ENCODE measurements around the gene TMC2.
"Not testable (repeated sequence)": the region's sequence is repeated elsewhere in the genome, so short reads cannot be mapped to it uniquely, and the experiment has no call there.

The TMC2 gene

DNA sequence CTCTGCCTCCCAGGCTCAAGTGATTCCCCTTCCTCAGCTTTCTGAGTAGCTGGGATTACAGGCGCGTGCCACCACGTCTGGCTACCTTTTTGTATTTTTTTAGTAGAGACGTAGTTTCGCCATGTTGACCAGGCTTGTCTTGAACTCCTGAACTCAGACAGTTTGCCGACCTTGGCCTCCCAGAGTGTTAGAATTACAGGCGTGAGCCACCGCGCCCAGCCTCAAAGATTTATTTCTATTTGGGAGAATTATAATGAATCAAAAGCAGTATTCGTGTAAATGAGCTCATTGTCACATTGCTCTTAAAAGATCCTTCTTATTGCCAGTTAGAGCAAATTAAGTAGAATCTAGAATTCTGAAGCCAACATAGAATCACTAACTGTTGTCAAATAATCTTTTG, 18.3 kb upstream of the TMC2 start:
- Mint-ChIP-seq H3K27me3 (no peaks in the 10 kb centered on the region), H3K36me3 (ENCODE audit: insufficient read depth) (no peaks in the 10 kb centered on the region), H3K4me1 (no peaks in the 10 kb centered on the region), H3K9me3 (no peaks in the 10 kb centered on the region), H3K4me3 (no peak overlapping the region), H3K27ac (ENCODE audit: low read depth) (no peak overlapping the region)
- ATAC-seq (replicated peaks; ENCODE audit: extremely low read depth, poor library complexity, severe bottlenecking) (no peak), DNase-seq (ENCODE audit: low spot score in 2 of 2) (no peak)

DNA sequence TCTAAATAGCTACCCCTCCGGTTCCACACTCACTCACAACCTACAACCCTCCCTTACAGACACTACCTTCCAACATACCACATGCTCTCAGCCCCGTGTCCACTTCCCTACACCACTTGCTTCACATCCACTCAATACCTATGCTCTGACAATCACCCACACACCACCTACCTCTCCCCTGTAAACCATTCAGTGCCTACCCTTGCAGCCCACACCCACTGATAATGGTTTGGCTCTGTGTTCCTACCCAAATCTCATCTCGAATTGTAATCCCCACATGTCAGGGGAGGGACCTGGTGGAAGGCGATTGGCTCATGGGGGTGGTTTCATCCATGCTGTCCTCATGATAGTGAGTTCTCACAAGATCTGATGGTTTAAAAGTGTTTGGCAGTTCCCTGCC, 17.8 kb upstream of the TMC2 start:
- H3K9me3 Mint-ChIP-seq, result no peaks in the 10 kb centered on the region
- H3K36me3 Mint-ChIP-seq (ENCODE audit: insufficient read depth), result no peaks in the 10 kb centered on the region
- H3K4me3 Mint-ChIP-seq, result no peak overlapping the region
- no peaks in the 10 kb centered on the region for H3K4me1 Mint-ChIP-seq
- ATAC-seq (replicated peaks; ENCODE audit: extremely low read depth, poor library complexity, severe bottlenecking), result no peak
- no peak overlapping the region for H3K27ac Mint-ChIP-seq (ENCODE audit: low read depth)
- DNase-seq (ENCODE audit: low spot score in 2 of 2), result no peak
- no peaks in the 10 kb centered on the region for H3K27me3 Mint-ChIP-seq

DNA sequence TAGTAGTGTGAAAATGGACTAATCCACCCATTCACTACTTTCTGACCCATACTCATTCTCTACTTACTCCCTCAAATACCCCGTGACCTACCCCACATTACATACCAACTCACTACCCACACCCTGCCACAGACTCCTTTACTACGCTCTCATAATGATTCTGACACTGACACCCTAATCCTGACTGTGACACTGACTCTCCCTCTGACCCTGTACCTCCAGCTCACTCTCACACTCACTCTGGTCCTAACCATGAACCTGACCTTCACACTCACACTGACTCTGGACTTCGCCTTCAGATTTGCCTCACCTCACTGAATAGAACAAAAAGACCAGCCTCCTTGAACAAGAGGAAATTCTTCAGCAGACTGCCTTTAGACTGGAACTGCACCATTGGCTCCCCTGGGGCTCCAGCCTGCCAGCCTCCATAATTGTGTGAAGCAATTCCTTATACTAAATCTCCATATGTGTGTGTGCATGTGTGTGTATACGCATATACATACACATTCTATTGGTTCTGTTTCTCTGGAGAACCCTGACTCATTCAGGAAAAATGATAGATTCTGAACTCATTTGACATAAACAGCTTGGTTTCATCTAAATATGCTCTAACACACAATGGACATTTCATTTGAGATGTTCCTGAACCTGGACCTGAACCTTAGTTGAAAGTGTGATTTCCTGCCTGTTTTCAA, 17.1 kb upstream of the TMC2 start:
- DNase-seq (ENCODE audit: low spot score in 2 of 2), result no peak
- no peak for ATAC-seq (replicated peaks; ENCODE audit: extremely low read depth, poor library complexity, severe bottlenecking)
- Mint-ChIP-seq H3K4me3 (no peak overlapping the region), H3K27me3 (no peaks in the 10 kb centered on the region), H3K4me1 (peaks cover 5% of the 10 kb centered on the region), H3K9me3 (no peaks in the 10 kb centered on the region), H3K27ac (ENCODE audit: low read depth) (no peak overlapping the region), H3K36me3 (ENCODE audit: insufficient read depth) (peaks cover 5% of the 10 kb centered on the region)

DNA sequence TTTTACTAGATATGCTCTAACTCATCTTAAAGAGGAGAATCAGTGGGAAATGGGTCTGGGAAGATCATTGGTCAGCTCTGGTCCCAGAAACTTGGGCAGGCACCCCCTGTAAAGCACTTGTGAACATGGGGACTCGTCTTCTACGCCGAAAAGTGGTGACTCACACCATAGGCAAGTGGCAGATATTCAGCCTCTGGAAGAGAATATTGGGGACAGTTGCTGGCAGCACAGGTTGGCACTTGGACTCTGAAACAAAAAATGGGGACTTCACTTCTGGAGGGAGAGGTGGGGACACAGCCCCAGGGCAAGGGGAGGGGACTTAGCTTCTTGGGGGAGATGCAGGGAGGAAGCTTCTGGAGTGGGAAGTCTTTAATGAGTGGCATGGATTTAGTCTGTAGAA, 15.8 kb upstream of the TMC2 start:
- Mint-ChIP-seq H3K9me3 (no peaks in the 10 kb centered on the region), H3K27me3 (no peaks in the 10 kb centered on the region), H3K4me3 (no peak overlapping the region), H3K4me1 (peaks cover 13% of the 10 kb centered on the region), H3K36me3 (ENCODE audit: insufficient read depth) (peaks cover 10% of the 10 kb centered on the region), H3K27ac (ENCODE audit: low read depth) (no peak overlapping the region)
- no peak for ATAC-seq (replicated peaks; ENCODE audit: extremely low read depth, poor library complexity, severe bottlenecking)
- no peak for DNase-seq (ENCODE audit: low spot score in 2 of 2)

DNA sequence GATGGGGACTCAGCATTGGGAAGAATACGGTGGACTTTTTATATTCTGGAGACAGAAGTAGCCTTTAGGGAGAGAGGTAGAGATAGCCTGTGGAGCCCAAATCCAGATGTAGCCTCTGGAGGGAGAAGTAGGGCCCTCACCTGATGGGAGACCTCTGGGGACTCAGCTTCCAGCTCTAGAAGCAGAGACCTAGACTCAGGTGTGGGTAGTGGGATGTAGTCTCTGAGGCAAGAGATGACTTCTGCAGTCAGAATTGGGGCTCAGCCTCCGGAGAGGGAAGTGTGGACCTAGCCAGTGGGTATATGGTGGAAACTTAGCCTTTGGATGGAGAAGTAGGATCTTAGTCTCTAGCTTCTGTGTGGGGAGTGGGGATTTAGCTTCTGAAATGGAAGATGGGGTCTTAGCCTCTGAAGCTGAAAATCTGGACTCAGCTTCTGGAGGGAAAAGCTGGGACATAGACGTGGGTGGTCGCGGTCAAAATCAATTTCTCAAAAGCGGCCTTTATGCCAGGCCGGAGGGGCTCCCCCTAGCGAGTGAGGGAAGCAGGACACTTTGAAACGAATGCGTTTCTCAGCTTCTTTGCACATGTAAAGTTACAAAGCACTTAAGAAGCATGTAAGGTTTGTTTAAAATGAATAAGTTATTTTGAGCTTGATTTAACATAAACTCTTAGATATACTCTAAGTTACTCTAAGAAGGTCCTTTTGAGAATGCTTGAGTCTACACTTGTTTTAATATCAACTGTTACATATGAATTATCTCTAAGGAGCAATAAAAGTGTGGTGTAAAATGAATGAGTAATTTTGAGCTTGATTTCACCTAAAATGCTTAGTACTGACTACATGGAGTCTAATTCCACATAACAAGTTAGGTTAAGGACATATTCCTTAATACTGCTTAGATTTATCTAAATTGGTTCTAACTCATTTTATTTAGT, 14.7 kb upstream of the TMC2 start:
- H3K27ac Mint-ChIP-seq (ENCODE audit: low read depth), result no peak overlapping the region
- no peaks in the 10 kb centered on the region for H3K9me3 Mint-ChIP-seq
- H3K4me3 Mint-ChIP-seq, result no peak overlapping the region
- peaks cover 10% of the 10 kb centered on the region for H3K36me3 Mint-ChIP-seq (ENCODE audit: insufficient read depth)
- H3K4me1 Mint-ChIP-seq, result peaks cover 13% of the 10 kb centered on the region
- DNase-seq (ENCODE audit: low spot score in 2 of 2) (peak in 1 of 2 donors; percentile 21), ATAC-seq (replicated peaks; ENCODE audit: extremely low read depth, poor library complexity, severe bottlenecking) (no peak)
- H3K27me3 Mint-ChIP-seq, result no peaks in the 10 kb centered on the region

DNA sequence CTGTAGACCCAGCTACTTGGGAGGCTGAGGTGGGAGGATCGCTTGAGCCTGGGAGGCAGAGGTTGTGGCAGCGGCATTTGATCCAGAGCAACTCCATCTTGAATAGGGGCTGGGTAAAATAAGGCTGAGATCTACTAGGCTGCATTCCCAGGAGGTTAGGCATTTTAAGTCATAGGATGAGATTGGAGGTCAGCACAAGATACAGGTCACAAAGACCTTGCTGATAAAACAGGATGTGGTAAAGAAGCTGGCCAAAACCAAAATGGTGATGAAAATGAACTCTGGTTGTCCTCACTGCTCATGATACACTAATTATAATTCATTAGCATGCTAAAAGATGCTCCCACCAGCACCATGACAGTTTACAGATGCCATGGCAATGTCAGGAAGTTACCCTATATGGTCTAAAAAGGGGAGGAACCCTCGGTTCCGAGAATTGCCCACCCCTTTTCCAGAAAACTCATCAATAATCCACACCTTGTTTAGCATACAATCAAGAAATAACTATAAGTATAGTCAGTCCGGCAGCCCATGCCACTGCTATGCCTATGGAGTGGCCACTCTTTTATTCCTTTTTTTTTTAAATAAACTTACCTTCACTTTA, 13.4 kb upstream of the TMC2 start:
- not testable (repeated sequence) for H3K4me3 Mint-ChIP-seq; ATAC-seq (replicated peaks; ENCODE audit: extremely low read depth, poor library complexity, severe bottlenecking)

DNA sequence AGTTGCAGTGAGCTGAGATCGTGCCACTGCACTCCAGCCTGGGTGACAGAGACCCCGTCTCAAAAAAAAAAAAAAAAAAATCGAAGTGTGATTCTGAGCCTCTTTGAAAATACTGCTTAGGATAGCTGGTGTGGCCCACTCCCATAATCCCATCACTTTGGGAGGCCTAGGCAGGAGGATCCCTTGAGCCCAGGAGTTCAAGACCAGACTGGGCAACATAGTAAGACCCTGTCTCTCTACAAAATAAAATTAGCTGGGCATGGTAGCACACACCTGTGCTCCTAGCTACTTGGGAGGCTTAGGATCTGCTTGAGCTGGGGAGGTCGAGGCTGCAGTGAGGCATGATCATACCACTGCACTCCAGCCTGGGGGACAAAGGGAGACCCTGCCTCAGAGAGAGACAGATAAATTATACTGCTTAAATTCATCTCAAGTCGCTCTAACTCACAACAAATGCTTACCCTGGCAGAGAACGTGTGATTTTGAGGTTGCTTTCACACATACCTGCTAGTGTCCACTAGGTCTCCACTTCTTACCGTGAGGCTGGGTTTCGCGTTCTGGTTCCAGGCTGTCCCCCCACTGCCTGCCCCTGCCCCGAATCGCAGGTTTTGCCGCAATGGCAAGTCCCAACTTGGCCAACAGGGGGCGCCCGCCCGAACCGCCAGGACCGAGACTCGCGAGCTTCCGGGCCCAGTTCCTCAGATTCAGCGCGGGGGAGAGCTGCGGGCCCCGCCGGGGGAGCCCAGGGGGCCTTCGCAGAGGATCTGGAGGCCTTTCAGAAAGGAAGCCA, 12.3 kb upstream of the TMC2 start:
- ATAC-seq (replicated peaks; ENCODE audit: extremely low read depth, poor library complexity, severe bottlenecking), result peak; percentile 88
- no peaks in the 10 kb centered on the region for H3K27me3 Mint-ChIP-seq
- H3K36me3 Mint-ChIP-seq (ENCODE audit: insufficient read depth), result peaks cover 10% of the 10 kb centered on the region
- no peaks in the 10 kb centered on the region for H3K9me3 Mint-ChIP-seq
- peak overlapping the region; percentile 87 for H3K27ac Mint-ChIP-seq (ENCODE audit: low read depth)
- DNase-seq (ENCODE audit: low spot score in 2 of 2), result peak; percentile 83 to 92
- peaks cover 13% of the 10 kb centered on the region for H3K4me1 Mint-ChIP-seq
- H3K4me3 Mint-ChIP-seq, result peak overlapping the region; percentile 90

More for the DNA sequence above, 13.4 kb upstream of the TMC2 start:
- not testable (repeated sequence) for H3K27me3 Mint-ChIP-seq; DNase-seq (ENCODE audit: low spot score in 2 of 2); H3K9me3 Mint-ChIP-seq; H3K27ac Mint-ChIP-seq (ENCODE audit: low read depth); H3K36me3 Mint-ChIP-seq (ENCODE audit: insufficient read depth)
- peaks cover 13% of the 10 kb centered on the region for H3K4me1 Mint-ChIP-seq

DNA sequence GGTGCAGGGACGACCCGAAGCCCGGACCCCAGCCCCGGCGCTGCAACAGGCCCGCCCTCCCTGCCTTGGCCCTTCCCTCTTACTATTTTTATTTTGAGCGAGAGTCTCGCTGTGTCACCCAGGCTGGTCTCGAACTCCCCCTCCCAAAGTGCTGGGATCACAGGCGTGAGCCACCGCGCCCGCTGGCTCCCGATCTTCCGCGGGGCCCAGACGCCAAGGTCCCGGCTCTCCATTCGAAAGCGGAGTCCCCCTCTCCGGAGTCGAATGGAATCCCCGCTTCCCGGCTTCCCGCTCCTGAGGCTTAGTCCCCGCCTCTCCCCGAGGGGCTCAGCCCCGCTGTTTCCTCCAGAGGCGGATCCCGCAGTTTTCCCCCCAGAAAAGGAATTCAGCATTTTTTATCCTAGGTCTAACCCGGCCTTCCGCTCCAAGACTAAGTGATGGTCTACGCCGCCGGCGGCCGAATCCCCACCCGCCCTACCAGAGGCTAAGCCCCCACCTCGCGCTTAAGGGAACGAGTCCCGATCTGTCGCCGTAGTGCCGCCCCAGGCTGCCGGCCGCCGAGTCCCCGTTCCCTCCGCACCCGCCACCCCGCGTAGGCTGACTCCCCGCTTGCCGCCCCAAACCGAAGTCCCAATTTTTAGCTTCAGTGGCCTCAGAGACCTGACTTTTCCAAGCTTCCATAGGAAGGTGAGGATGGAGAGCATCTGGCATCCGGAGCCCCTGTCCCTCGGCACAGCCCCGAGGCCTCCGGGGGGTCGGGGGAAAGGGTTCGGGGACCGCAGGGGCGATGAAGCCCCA, 11.5 kb upstream of the TMC2 start:
- peak overlapping the region; percentile 87 for H3K27ac Mint-ChIP-seq (ENCODE audit: low read depth)
- H3K4me3 Mint-ChIP-seq, result peak overlapping the region; percentile 90
- DNase-seq (ENCODE audit: low spot score in 2 of 2), result no peak

DNA sequence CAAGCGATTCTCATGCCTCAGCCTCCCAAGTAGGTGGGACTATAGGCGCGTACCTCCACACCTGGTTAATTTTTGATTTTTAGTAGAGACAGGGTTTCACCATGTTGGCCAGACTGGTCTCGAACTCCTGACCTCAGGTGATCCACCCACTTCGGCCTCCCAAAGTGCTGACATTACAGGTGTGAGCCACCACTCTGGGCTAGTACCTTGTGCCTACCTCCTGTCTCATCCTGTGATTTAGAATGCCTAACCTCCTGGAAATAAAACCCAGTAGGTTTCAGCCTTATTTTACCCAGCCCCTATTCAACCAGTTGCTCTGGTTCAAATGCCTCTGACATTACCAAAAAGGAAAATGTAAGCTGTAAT, 10.2 kb upstream of the TMC2 start:
- not testable (repeated sequence) for ATAC-seq (replicated peaks; ENCODE audit: extremely low read depth, poor library complexity, severe bottlenecking); H3K9me3 Mint-ChIP-seq; DNase-seq (ENCODE audit: low spot score in 2 of 2); H3K27ac Mint-ChIP-seq (ENCODE audit: low read depth); H3K27me3 Mint-ChIP-seq
- Mint-ChIP-seq H3K4me3 (peak overlapping the region; percentile 25), H3K36me3 (ENCODE audit: insufficient read depth) (peaks cover 11% of the 10 kb centered on the region), H3K4me1 (peaks cover 22% of the 10 kb centered on the region)

More for the DNA sequence above, 11.5 kb upstream of the TMC2 start:
- Mint-ChIP-seq H3K9me3 (no peaks in the 10 kb centered on the region), H3K4me1 (peaks cover 18% of the 10 kb centered on the region), H3K27me3 (no peaks in the 10 kb centered on the region), H3K36me3 (ENCODE audit: insufficient read depth) (peaks cover 10% of the 10 kb centered on the region)
- ATAC-seq (replicated peaks; ENCODE audit: extremely low read depth, poor library complexity, severe bottlenecking), result peak; percentile 49

DNA sequence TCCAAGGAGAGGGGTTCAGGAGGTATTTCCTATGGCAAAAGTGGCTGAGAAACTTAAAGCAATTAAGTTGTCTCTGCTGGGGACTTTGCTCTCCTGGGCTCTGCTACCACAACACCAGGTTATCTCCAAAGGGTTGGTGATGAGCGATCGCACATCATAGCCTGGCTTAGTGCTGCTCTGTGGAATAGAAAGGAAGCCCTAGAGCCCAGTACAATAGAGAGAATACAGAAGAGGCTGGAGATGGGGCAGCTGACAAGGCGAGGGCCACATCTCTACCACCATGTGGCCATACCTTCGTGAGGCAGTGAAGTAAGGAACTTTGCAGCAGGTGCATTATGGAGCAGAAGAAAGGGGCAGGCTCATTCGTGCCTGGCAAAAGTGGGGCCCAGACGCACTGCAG, 8.6 kb upstream of the TMC2 start:
- ATAC-seq (replicated peaks; ENCODE audit: extremely low read depth, poor library complexity, severe bottlenecking) (no peak), DNase-seq (ENCODE audit: low spot score in 2 of 2) (no peak)
- Mint-ChIP-seq H3K27ac (ENCODE audit: low read depth) (no peak overlapping the region), H3K9me3 (no peaks in the 10 kb centered on the region), H3K4me1 (peaks cover 22% of the 10 kb centered on the region), H3K27me3 (no peaks in the 10 kb centered on the region), H3K36me3 (ENCODE audit: insufficient read depth) (peaks cover 11% of the 10 kb centered on the region), H3K4me3 (no peak overlapping the region)

DNA sequence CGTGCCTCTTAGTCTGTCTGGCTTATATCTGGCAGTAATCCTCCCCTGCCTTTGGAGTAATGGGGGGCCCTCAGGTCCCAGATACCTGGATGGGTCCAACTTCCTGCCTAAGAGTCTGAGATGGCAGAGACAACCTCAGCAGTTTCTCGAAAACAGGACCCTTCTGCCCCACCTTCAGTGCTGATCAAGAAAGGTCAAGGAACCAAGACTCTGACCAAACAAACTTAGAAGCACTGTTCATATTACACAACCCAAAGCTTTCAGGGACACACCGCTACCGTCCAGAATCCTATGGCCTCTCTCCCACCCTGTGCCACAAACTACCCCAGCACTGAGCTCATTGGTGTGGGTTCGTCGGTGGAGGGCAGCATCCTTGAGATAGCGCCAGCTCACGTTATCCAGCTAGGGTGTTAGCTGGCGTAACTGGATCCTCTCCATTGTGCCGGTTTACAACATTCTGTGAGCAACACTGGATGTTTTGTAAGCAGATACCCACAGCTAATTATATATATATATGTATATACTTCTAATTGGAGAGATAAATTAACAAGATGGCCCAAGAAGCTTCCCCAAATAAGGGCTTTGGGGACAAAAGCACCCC, 7.6 kb upstream of the TMC2 start:
- Mint-ChIP-seq H3K36me3 (ENCODE audit: insufficient read depth) (peaks cover 11% of the 10 kb centered on the region), H3K9me3 (no peaks in the 10 kb centered on the region), H3K4me3 (no peak overlapping the region), H3K4me1 (peaks cover 22% of the 10 kb centered on the region), H3K27ac (ENCODE audit: low read depth) (no peak overlapping the region), H3K27me3 (peaks cover 7% of the 10 kb centered on the region)
- ATAC-seq (replicated peaks; ENCODE audit: extremely low read depth, poor library complexity, severe bottlenecking), result no peak
- DNase-seq (ENCODE audit: low spot score in 2 of 2), result no peak
